Ovary (tissue), 3 donors: ENCODE results near the gene ODAD4.
"Not testable (repeated sequence)": the region's sequence is repeated elsewhere in the genome, so short reads cannot be mapped to it uniquely, and the experiment has no call there.

Experiments
- CTCF ChIP-seq, 3 donors: fragments of 450-650 bp in 2 of 3; fragments of 200-600 bp in 1 of 3; IDR thresholded peaks; one replicate each; pipeline versions ENCODE4 v1.5.1 to v1.8.0; 2016 to 2022; ENCODE audit warnings: antibody characterized with exemption in 3 of 3, mild to moderate bottlenecking in 1 of 3
- POLR2A ChIP-seq: fragments of 450-650 bp; IDR thresholded peaks from one replicate; pipeline ENCODE4 v1.6.1; 2017; ENCODE audit warnings: antibody characterized with exemption, mild to moderate bottlenecking, moderate library complexity
- donor health status: DM: no; HTN: no; CAD: no.

GRCh38 chr17:42013740-42014139 lies 83.3 kb downstream of the ODAD4 start:
- TF ChIP-seq POLR2A; CTCF (IDR thresholded peaks at IDR 0.05): not testable (repeated sequence)
